ENCODE data around the gene HOXB8.

HOXB8 gene

GRCh38 chr17:48637323-48638260 lies 22.5 kb upstream of the HOXB8 start:
- DNase-seq (ENCODE audit: low spot score) (peak; percentile 75), FAIRE-seq (peak; percentile 89)

- no peak for FAIRE-seq
Observed at GRCh38 chr17:48636177-48637018, 21.3 kb upstream of the HOXB8 start.

GRCh38 chr17:48634493-48635208 lies 19.6 kb upstream of the HOXB8 start:
- DNase-seq (ENCODE audit: low spot score) (no peak), FAIRE-seq (no peak)

More at GRCh38 chr17:48636177-48637018, 21.3 kb upstream of the HOXB8 start:
- no peak for DNase-seq (ENCODE audit: low spot score)

- FAIRE-seq = no peak
Observed at GRCh38 chr17:48633266-48633677, 18.2 kb upstream of the HOXB8 start.

GRCh38 chr17:48632579-48633265 lies 17.6 kb upstream of the HOXB8 start:
- DNase-seq (ENCODE audit: low spot score) (no peak), FAIRE-seq (no peak)

More at GRCh38 chr17:48633266-48633677, 18.2 kb upstream of the HOXB8 start:
- DNase-seq (ENCODE audit: low spot score) = no peak

- no peak for FAIRE-seq
- no peak for DNase-seq (ENCODE audit: low spot score)
Observed at GRCh38 chr17:48631693-48632578, 16.8 kb upstream of the HOXB8 start.

- no peak for DNase-seq (ENCODE audit: low spot score)
- no peak for FAIRE-seq
Observed at GRCh38 chr17:48630925-48631692, 16.0 kb upstream of the HOXB8 start.

- FAIRE-seq (no peak), DNase-seq (ENCODE audit: low spot score) (no peak)
Observed at GRCh38 chr17:48630009-48630924, 15.2 kb upstream of the HOXB8 start.

- FAIRE-seq = no peak
- no peak for DNase-seq (ENCODE audit: low spot score)
Observed at GRCh38 chr17:48629411-48629759, 14.3 kb upstream of the HOXB8 start.

GRCh38 chr17:48628649-48629410 lies 13.7 kb upstream of the HOXB8 start:
- FAIRE-seq = no peak
- DNase-seq (ENCODE audit: low spot score) = no peak

GRCh38 chr17:48627623-48628521 lies 12.8 kb upstream of the HOXB8 start:
- FAIRE-seq (no peak), DNase-seq (ENCODE audit: low spot score) (no peak)

- FAIRE-seq = no peak
- no peak for DNase-seq (ENCODE audit: low spot score)
Observed at GRCh38 chr17:48627118-48627597, 12.1 kb upstream of the HOXB8 start.

GRCh38 chr17:48626245-48627117 lies 11.4 kb upstream of the HOXB8 start, which contains the start of gene HOXB9:
Gene HOXB9 (minus strand): TSS chr17:48626358. CDS start chr17:48626269, 89 bp downstream.
- FAIRE-seq = peak; percentile 97
- DNase-seq (ENCODE audit: low spot score) = peak; percentile 92

- DNase-seq (ENCODE audit: low spot score) = peak; percentile 81
- peak; percentile 86 for FAIRE-seq
Observed at GRCh38 chr17:48625495-48626244, 10.6 kb upstream of the HOXB8 start.

Measured in urothelium cell line (cell line).